VCaP (cell line): Measurements from ENCODE around the gene PAK4.

Source experiments
- H3K27ac ChIP-seq: fragments of 450-650 bp; 2 replicates; pipeline ENCODE4 v1.5.1; 2017
- CTCF ChIP-seq: fragments of 450-650 bp; conservative IDR thresholded peaks from 2 replicates; pipeline ENCODE4 v1.5.1; 2017; ENCODE audit warnings: mild to moderate bottlenecking, moderate library complexity

Gene PAK4

GRCh38 chr19:39097299-39097698, 28.3 kb upstream of the PAK4 start:
- no peak for TF ChIP-seq CTCF
- no peak overlapping the region for H3K27ac ChIP-seq

GRCh38 chr19:39097721-39098120, 27.9 kb upstream of the PAK4 start:
- no peak overlapping the region for H3K27ac ChIP-seq
- no peak for TF ChIP-seq CTCF

- H3K27ac ChIP-seq: no peak overlapping the region
- TF ChIP-seq CTCF: no peak
Measured at GRCh38 chr19:39098365-39099269, 27.0 kb upstream of the PAK4 start.

GRCh38 chr19:39099341-39099740, 26.2 kb upstream of the PAK4 start:
- TF ChIP-seq CTCF: no peak

GRCh38 chr19:39100500-39101166, 25.0 kb upstream of the PAK4 start:
- H3K27ac ChIP-seq: no peak overlapping the region
- TF ChIP-seq CTCF: no peak

More at GRCh38 chr19:39099341-39099740, 26.2 kb upstream of the PAK4 start:
- H3K27ac ChIP-seq: no peak overlapping the region

- no peak overlapping the region for H3K27ac ChIP-seq
- TF ChIP-seq CTCF: no peak
Measured at GRCh38 chr19:39103151-39103550, 22.4 kb upstream of the PAK4 start.

- H3K27ac ChIP-seq: no peak overlapping the region
- no peak for TF ChIP-seq CTCF
Measured at GRCh38 chr19:39104186-39104596, 21.4 kb upstream of the PAK4 start.
